ENCODE data around the gene BCAS3. TPM values are rescaled to one million over a fixed set of nuclear protein-coding genes. Genes with fewer than 3 reads are reported as not detected.

The BCAS3 gene
- total and polyA plus RNA-seq, 10 donors: 3.7 to 56.0 (median 42.3) TPM

GRCh38 chr17:61351745-61352407 is 674.2 kb downstream of the BCAS3 start:
- no peak for DNase-seq
- TF ChIP-seq POLR2A (IDR thresholded peaks at IDR 0.05) (no peak), POLR2AphosphoS5 (IDR thresholded peaks at IDR 0.05) (no peak), CTCF (IDR thresholded peaks at IDR 0.05 in 8 of 11, conservative IDR thresholded peaks at IDR 0.05 in 3 of 11) (no peak)
- Histone ChIP-seq H3K27ac (peak overlapping the region in 1 of 8 donors; percentile 21), H3K27me3 (replicated peaks in 1 of 7) (no peaks in the 10 kb centered on the region), H3K9me3 (no peaks in the 10 kb centered on the region), H3K36me3 (no peaks in the 10 kb centered on the region), H3K4me3 (no peak overlapping the region), H3K4me1 (peaks cover 0 to 10% (median 0%) of the 10 kb centered on the region in 6 donors)
- intact Hi-C loops (cut with DNase I; ENCODE audit: low total_unique reads): no loop called here
- 81 to 87% (median 87%) methylated on average over 5 of the region's 5 CpGs for WGBS, 5 donors

GRCh38 chr17:61352408-61352770 is 674.7 kb downstream of the BCAS3 start:
- intact Hi-C loops (cut with DNase I; ENCODE audit: low total_unique reads): no loop called here
- 60 to 69% (median 61%) methylated on average over 7 of the region's 7 CpGs for whole genome bisulfite sequencing, 5 donors
- DNase-seq: peak; percentile 14
- TF ChIP-seq CTCF (IDR thresholded peaks at IDR 0.05 in 8 of 11, conservative IDR thresholded peaks at IDR 0.05 in 3 of 11) (no peak), POLR2A (IDR thresholded peaks at IDR 0.05) (no peak)
- Histone ChIP-seq H3K4me1 (peaks cover 0 to 10% (median 0%) of the 10 kb centered on the region in 6 donors), H3K36me3 (no peaks in the 10 kb centered on the region), H3K27me3 (replicated peaks in 1 of 7) (no peaks in the 10 kb centered on the region), H3K27ac (peak overlapping the region in 2 of 8 donors; percentile 1 to 21), H3K4me3 (no peak overlapping the region), H3K9me3 (no peaks in the 10 kb centered on the region)

- WGBS, 5 donors: 76 to 93% (median 90%) methylated on average over 12 of the region's 12 CpGs
- peaks cover 0 to 10% (median 0%) of the 10 kb centered on the region in 6 donors for H3K4me1 ChIP-seq
- peak; percentile 34 for DNase-seq
- no peaks in the 10 kb centered on the region for H3K36me3 ChIP-seq
- H3K9me3 ChIP-seq: no peaks in the 10 kb centered on the region
- peak overlapping the region in 2 of 8 donors; percentile 1 to 21 for H3K27ac ChIP-seq
- no peaks in the 10 kb centered on the region for H3K27me3 ChIP-seq (replicated peaks in 1 of 7)
- H3K4me3 ChIP-seq: no peak overlapping the region
- intact Hi-C loops (cut with DNase I; ENCODE audit: low total_unique reads): no loop called here
- TF ChIP-seq POLR2A (IDR thresholded peaks at IDR 0.05) (no peak), CTCF (IDR thresholded peaks at IDR 0.05 in 8 of 11, conservative IDR thresholded peaks at IDR 0.05 in 3 of 11) (no peak), POLR2AphosphoS5 (IDR thresholded peaks at IDR 0.05) (no peak)
Measured at GRCh38 chr17:61352781-61353491, 675.3 kb downstream of the BCAS3 start.

- WGBS, 5 donors: 94 to 97% (median 95%) methylated on average over 12 of the region's 12 CpGs
- intact Hi-C loops (cut with DNase I; ENCODE audit: low total_unique reads): no loop called here
- DNase-seq: peak; percentile 58
- Histone ChIP-seq H3K27ac (no peak overlapping the region), H3K4me1 (peaks cover 0 to 10% (median 0%) of the 10 kb centered on the region in 6 donors), H3K4me3 (no peak overlapping the region), H3K36me3 (no peaks in the 10 kb centered on the region), H3K9me3 (no peaks in the 10 kb centered on the region), H3K27me3 (replicated peaks in 1 of 7) (no peaks in the 10 kb centered on the region)
- no peak for TF ChIP-seq POLR2AphosphoS5 (IDR thresholded peaks at IDR 0.05)
- TF ChIP-seq CTCF (IDR thresholded peaks at IDR 0.05 in 8 of 11, conservative IDR thresholded peaks at IDR 0.05 in 3 of 11): no peak
- no peak for TF ChIP-seq POLR2A (IDR thresholded peaks at IDR 0.05)
Measured at GRCh38 chr17:61353615-61354014, 676.0 kb downstream of the BCAS3 start.

Data from spleen (tissue), 11 donors.